Kidney glomerular epithelial cell (primary cell): ENCODE measurements around the gene AP3D1.
A peak's percentile ranks its signal among the peaks of the same experiment; 100 is the strongest.

Source experiments
- DNase-seq: peaks from one replicate; lab custom pipeline; 2025; lab: John Stamatoyannopoulos, UW

Gene AP3D1

GRCh38 chr19:2061495-2062388 is 89.6 kb downstream of the AP3D1 start:
- DNase-seq, result peak; percentile 97

DNA sequence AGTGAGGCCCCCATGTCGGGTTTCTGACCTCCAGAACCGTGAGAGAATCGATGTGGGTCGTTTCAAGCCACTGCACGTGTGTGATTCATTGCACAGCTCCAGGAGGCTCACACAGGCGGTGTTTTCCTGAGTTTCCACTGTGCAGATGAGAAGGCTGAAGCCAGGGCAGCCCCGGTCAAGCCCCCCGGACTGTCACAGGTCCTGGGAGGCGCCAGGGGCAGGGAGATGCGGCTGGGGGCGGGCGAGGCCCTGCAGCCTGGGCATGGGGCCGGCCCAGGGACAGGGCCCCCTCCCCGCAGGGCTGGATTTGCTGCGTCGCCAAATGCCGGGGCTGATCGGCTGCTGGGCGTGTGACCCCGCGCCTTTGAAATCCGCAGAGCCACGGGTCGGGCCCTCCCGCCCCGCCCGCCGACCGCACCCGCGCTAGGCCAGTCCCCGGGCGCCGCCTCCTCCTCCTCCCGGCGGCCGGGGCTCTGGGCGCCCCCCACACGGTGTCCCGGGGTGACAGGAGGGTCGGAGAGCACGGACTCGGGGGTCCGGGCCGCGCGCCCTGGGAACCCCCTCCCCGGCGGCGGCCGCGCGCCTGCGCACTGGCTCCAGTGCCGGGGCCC is 90.4 kb downstream of the AP3D1 start:
- peak; percentile 67 for DNase-seq

DNA sequence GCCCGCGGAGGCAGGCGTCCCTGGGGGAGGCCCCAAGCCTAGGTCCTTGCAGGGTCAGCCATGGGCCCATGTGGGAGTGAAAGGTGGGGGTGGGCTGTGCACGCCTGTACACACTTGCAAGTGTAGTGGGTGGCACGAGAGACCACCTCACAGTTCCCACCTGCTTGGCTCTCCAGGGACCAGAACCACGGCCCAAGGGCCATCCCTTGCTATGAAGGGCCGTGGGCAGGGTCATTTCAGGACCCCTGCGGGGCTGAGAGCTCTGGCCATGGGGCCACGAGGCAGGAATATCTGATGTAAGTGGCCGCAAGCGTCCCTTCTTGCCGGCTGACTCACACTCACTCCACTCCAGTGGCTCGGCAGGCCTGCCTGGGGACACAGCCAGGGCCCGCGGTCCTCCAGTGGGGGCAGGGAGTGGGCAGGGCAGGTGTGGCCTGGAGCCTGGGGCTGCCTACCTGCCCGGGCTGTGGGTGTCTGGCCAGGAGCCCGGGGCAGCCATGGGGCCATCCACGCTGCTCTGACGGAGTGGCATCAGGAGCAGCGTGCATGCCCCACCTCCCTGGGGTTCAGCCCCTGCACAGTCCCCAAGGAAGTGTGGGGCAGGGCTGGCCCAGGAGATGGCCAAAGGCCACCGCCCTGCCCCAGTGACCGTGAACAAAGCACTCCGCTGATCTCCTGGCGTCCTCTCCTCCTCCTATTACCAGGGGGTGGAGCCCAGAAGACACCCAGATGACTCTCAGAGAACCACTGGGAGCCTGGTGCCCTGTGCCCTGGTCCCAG is 91.8 kb downstream of the AP3D1 start:
- peak; percentile 72 for DNase-seq

DNA sequence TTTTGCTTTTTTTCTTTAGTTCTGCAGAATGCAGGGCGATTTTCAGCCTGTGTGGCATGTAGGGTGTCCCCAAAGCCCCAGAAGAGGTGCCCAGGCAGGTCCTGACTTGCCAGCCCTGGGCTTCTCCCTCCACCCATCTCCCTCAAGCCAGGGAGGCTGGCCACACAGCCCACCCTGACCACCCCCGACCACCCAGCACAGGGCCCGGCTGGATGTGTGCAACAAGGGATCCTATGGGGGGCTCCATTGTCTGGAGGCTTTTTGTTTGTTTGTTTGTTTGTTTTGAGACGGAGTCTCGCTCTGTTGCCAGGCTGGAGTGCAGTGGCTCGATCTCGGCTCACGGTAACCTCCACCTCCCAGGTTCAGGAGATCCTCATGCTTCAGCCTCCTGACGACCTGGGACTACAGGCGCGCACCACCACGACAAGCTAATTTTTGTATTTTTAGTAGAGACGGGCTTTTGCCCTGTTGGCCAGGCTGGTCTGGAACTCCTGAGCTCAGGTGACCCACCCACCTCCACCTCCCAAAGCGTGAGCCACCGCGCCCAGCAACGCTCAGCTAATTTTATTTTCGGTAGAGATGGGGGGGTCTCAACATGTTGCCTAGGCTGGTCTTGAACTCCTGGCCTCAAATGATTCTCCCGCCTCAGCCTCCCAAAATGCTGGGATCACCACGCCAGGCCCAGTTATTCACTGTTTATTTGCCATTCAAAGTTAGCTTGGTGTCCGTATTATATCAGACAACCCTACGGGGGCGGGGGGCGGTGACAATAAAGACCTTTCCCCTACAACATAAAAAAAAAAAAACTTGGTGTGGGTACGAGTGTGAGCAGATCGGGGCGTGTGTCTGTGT is 92.6 kb downstream of the AP3D1 start:
- no peak for DNase-seq

- DNase-seq, result no peak
Measured at GRCh38 chr19:2057484-2058469, 93.6 kb downstream of the AP3D1 start.

DNA sequence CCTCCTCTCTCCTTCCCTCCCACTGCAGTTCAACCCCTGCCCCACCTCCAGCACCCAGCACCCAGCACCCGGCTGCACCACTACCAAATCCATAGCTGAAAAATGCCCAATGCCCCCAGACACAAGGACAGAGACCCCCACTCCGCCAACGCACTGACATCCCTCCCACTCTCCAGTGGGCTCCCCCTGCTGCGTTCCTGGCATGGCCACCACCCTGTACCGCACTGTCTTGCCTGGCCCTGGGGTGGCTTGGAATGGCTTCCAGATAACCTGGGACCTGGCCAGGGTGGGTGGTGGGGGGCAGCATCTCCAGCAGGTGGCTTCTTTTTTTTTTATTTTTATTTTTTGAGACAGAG is 94.6 kb downstream of the AP3D1 start:
- DNase-seq, result no peak

GRCh38 chr19:2055931-2056836 is 95.2 kb downstream of the AP3D1 start:
- DNase-seq, result no peak

GRCh38 chr19:2054763-2055162 is 96.6 kb downstream of the AP3D1 start:
- DNase-seq, result no peak

GRCh38 chr19:2053601-2054389 is 97.6 kb downstream of the AP3D1 start:
- DNase-seq, result no peak

- no peak for DNase-seq
Measured at GRCh38 chr19:2051773-2052704, 99.3 kb downstream of the AP3D1 start.

- DNase-seq, result peak; percentile 72
Measured at GRCh38 chr19:2050991-2051772, 100.2 kb downstream of the AP3D1 start, which contains the start of gene MKNK2. MKNK2 (minus strand) TSS chr19:2051244; CDS start chr19:2050851, 393 bp downstream.
